GM12878 (cell line): ENCODE results near the gene RNF113A.

Experiments used
- BHLHE40 ChIP-seq, 2 experiments: fragments of 450-650 bp in 1 of 2; IDR thresholded peaks; 2 replicates each; pipeline ENCODE4 v1.6.1; 2011 to 2017; ENCODE audit warnings: low read depth in 2 of 2, borderline replicate concordance in 1 of 2, improper control_type of control experiment in 1 of 2, low read length in 1 of 2, mild to moderate bottlenecking in 1 of 2
- EGR1 ChIP-seq, 2 experiments: IDR thresholded peaks; 1 replicate in 1 of 2; 2 replicates in 1 of 2; pipeline ENCODE4 v1.6.1; 2011 to 2012; ENCODE audit warnings: low read depth in 2 of 2, low read length in 2 of 2, borderline replicate concordance in 1 of 2, mild to moderate bottlenecking in 1 of 2, moderate library complexity in 1 of 2
- LARP7 ChIP-seq: fragments of 450-650 bp; IDR thresholded peaks from 2 replicates; pipeline ENCODE4 v1.6.1; 2017; ENCODE audit warnings: mild to moderate bottlenecking
- MTA2 ChIP-seq: fragments of 450-650 bp; IDR thresholded peaks from 2 replicates; pipeline ENCODE4 v1.6.1; 2016; ENCODE audit warnings: low read depth, mild to moderate bottlenecking, moderate library complexity
- MYC ChIP-seq: IDR thresholded peaks from 2 replicates; pipeline ENCODE4 v1.6.1; 2011; ENCODE audit warnings: mild to moderate bottlenecking, low read length, moderate library complexity, inconsistent platforms; ENCODE audit not compliant: insufficient read depth, insufficient replicate concordance, insufficient read length, severe bottlenecking
- NBN ChIP-seq: fragments of 450-650 bp; IDR thresholded peaks from 2 replicates; pipeline ENCODE4 v1.6.1; 2016
- POLR2A ChIP-seq: IDR thresholded peaks from 2 replicates; pipeline ENCODE4 v1.6.1; 2011; ENCODE audit warnings: low read depth, mild to moderate bottlenecking, low read length
- POLR2AphosphoS5 ChIP-seq: IDR thresholded peaks from 2 replicates; pipeline ENCODE4 v1.6.1; 2011; ENCODE audit warnings: mild to moderate bottlenecking, low read length, inconsistent platforms
- ZNF24 ChIP-seq: fragments of 450-650 bp; IDR thresholded peaks from 2 replicates; pipeline ENCODE4 v1.6.1; 2017; ENCODE audit warnings: antibody characterized with exemption, mild to moderate bottlenecking
- TF ChIP-seq, protein P1 (sequence below): IDR thresholded peaks from 2 replicates; pipeline ENCODE4 v1.6.1; 2012; ENCODE audit warnings: mild to moderate bottlenecking, low read depth, low read length
- TF ChIP-seq, protein P2 (sequence below), 3 experiments: IDR thresholded peaks in 2 of 3; conservative IDR thresholded peaks in 1 of 3; 2 replicates each; pipeline ENCODE4 v1.5.1; 2011; ENCODE audit warnings: low read depth in 3 of 3, low read length in 3 of 3, mild to moderate bottlenecking in 3 of 3, control low read depth in 2 of 3, moderate library complexity in 2 of 3, inconsistent platforms in 1 of 3, mixed read lengths in 1 of 3; ENCODE audit not compliant: control insufficient read depth in 2 of 3, insufficient read depth in 1 of 3; ENCODE audit errors: extremely low read depth in 1 of 3

DNA sequence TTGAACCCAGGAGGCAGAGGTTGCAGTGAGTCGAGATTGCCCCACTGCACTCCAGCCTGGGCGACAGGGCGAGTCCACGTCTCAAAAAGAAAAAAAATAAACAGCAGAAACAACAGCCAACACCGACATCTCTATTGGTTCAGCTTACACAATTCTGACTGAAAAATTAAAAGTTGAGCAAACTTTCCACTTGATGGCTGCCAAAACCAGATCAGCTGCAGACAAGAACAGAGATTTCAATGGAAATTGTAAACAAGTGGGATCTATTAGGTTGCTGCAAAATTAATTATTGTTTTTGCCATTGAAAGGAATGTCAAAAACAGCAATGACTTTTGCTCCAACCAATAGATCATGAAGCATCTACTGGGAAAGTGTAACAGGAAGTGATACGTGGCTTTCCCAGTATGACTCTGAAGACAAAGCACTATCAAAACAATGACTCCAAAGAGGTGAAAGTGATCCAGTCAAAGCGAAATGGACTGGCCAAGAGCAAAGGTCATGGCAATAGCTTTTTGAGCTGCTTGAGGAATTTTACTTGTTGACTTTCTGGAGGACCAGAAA is 45.1 kb downstream of the RNF113A start:
- TF ChIP-seq EGR1 (IDR thresholded peaks at IDR 0.05; ENCODE audit: borderline replicate concordance in 1 of 2, low read depth in 2 of 2, low read length in 2 of 2): no peak
- peak; percentile 17; the same call in 1 of the 2 replicates for TF ChIP-seq MTA2
- no peak for TF ChIP-seq POLR2AphosphoS5
- no peak for TF ChIP-seq LARP7
- TF ChIP-seq, protein P1, sequence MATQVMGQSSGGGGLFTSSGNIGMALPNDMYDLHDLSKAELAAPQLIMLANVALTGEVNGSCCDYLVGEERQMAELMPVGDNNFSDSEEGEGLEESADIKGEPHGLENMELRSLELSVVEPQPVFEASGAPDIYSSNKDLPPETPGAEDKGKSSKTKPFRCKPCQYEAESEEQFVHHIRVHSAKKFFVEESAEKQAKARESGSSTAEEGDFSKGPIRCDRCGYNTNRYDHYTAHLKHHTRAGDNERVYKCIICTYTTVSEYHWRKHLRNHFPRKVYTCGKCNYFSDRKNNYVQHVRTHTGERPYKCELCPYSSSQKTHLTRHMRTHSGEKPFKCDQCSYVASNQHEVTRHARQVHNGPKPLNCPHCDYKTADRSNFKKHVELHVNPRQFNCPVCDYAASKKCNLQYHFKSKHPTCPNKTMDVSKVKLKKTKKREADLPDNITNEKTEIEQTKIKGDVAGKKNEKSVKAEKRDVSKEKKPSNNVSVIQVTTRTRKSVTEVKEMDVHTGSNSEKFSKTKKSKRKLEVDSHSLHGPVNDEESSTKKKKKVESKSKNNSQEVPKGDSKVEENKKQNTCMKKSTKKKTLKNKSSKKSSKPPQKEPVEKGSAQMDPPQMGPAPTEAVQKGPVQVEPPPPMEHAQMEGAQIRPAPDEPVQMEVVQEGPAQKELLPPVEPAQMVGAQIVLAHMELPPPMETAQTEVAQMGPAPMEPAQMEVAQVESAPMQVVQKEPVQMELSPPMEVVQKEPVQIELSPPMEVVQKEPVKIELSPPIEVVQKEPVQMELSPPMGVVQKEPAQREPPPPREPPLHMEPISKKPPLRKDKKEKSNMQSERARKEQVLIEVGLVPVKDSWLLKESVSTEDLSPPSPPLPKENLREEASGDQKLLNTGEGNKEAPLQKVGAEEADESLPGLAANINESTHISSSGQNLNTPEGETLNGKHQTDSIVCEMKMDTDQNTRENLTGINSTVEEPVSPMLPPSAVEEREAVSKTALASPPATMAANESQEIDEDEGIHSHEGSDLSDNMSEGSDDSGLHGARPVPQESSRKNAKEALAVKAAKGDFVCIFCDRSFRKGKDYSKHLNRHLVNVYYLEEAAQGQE: no peak
- TF ChIP-seq BHLHE40 (IDR thresholded peaks at IDR 0.05; ENCODE audit: borderline replicate concordance in 1 of 2, low read depth in 2 of 2, low read length in 1 of 2): no peak
- TF ChIP-seq POLR2A: no peak
- TF ChIP-seq, protein P2, sequence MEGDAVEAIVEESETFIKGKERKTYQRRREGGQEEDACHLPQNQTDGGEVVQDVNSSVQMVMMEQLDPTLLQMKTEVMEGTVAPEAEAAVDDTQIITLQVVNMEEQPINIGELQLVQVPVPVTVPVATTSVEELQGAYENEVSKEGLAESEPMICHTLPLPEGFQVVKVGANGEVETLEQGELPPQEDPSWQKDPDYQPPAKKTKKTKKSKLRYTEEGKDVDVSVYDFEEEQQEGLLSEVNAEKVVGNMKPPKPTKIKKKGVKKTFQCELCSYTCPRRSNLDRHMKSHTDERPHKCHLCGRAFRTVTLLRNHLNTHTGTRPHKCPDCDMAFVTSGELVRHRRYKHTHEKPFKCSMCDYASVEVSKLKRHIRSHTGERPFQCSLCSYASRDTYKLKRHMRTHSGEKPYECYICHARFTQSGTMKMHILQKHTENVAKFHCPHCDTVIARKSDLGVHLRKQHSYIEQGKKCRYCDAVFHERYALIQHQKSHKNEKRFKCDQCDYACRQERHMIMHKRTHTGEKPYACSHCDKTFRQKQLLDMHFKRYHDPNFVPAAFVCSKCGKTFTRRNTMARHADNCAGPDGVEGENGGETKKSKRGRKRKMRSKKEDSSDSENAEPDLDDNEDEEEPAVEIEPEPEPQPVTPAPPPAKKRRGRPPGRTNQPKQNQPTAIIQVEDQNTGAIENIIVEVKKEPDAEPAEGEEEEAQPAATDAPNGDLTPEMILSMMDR (IDR thresholded peaks at IDR 0.05 in 2 of 3, conservative IDR thresholded peaks at IDR 0.05 in 1 of 3; ENCODE audit: control insufficient read depth in 2 of 3, extremely low read depth in 1 of 3, insufficient read depth in 1 of 3, low read depth in 3 of 3, low read length in 3 of 3): no peak
- no peak for TF ChIP-seq NBN
- TF ChIP-seq ZNF24: no peak
- TF ChIP-seq MYC: no peak
